ENCODE results near the gene ARPC2. TPM values are rescaled to one million over a fixed set of nuclear protein-coding genes. Genes with fewer than 3 reads are reported as not detected.
"Not testable (repeated sequence)": the region's sequence is repeated elsewhere in the genome, so short reads cannot be mapped to it uniquely, and the experiment has no call there.

ARPC2 gene
- polyA plus RNA-seq, 3 donors, result 235 to 239 (median 237) TPM

DNA sequence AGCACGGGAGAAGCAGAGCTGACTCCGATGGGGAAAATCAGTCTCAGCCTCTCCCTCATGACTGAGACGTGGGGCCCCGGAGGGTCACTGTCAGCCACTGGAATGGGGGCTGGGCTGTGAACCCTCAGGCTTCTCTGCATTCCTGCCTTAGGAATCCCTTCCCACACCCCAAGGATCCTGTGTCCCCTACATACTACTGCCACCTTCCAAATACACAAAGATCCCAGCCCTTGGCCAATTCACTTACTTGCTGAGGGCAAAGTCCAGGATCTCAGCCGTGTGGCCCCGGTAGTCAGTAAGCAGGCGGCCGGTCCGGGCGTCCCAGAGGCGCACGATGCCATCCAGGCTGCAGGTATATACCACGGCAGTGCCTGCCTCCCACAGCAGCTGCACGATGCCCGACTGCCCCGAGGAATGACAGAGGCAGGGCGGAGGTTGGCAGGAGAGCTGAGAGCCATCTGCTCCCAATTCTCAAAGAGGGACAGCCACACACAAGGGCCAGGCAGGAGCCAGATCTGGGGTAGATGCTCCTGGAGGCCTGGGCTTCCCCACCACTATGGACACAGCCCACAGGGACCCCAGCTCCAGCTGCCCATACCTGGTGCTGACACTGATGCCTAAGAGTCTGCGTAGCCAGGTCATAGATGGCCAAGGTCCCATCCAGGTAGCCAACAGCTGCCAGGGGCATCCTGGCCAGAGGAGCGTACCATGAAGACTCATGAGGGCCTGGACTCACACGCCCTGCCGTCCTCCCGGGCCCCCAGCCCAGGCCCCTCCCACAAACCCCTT, 48.0 kb downstream of the ARPC2 start:
- DNase-seq, result no peak

- no peak for DNase-seq
Measured at GRCh38 chr2:218265626-218266025, 48.6 kb downstream of the ARPC2 start.

DNA sequence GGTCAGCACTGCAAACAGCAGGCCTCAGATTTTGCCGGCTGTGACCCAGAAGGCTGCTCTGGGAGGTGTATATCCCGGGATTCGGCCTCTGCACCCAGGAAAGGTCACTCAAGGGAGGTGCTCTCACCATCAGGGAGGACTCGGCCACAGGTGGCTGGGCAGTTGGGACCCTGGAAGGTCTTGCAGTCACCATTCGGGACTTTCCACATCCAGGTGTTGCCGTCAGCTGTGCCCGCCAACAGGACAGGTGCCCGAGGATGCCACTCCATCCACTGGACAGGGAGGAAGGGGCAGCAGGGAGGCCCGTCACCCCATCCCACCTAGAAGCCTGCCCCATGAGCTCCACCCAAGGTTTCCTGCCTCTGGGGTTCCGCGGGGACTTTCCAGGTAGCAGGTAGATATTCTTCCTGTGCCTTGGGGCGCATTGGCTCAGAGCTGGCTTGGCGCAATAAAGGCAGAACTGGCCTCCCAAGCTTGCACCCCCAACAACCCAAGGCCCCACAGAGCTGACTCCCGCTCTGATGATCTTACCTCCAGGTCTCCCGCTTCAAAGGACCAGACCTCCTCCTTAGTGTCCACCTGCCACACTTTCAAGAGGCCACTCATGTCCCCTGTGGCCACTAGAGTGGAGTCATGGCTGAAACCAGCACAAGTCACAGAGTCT, 49.5 kb downstream of the ARPC2 start:
- DNase-seq, result no peak

DNA sequence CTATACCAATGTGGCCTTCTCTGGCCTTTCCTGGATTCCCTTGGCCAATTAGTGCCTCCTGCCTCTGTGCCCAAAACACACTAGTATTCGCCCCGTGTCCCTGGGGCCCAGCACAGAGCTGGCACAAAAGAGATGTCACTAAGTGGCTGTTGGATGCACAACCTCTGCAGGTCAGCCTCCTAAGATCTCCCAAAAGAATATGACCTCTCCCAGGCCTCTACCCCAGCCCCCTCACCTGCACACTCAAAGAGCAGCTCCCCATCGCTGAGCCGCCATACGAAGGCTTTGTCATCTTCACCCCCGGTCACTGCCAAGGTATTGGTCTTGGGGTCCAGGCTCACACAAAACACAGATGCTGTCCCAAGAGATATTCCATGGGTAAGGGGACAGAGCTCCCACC, 50.3 kb downstream of the ARPC2 start:
- DNase-seq, result no peak

DNA sequence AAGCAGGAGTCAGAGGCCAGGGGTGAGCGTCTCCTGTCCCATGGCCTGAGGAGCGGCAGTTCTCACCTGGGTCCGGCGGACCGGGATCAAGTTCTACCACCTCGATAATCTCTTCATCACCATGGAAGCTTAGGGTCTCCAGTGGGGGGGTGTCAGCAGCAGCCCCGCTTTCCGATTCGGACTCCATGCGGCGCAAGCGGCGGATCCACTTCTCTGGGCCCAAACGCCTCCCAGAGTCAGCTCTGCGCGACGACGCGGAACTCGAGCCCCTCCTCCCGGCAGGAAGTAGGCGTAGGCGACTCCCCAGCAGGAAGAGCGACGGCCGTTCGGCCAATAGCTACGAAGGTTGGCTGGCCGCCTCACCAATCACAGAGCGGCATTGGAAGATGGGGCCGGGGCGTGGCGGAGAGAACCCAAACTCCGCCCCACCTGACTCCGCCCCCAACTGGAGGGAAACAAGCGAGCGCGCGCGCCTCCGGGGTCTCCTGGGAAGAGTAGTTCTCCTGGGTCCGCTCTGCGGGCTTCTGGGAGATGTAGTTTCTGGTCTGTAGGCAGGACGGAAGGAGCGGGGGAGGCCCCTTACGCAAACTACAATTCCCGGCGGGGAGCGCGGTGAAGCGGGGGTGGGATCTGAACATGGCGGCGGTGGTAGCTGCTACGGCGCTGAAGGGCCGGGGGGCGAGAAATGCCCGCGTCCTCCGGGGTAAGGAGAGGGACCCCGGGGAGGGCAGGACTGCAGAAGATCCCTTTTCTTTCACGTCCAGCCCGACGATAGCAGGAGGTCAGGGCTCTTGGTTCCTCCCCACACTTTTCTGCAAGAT, 53.1 kb downstream of the ARPC2 start, which contains the start of the genes AAMP and PNKD:
TSS of gene AAMP (minus strand) at position 238 of the 821 bp plus-strand sequence. CDS start at position 187, 51 bp downstream.
TSS of gene PNKD (plus strand) at position 620 of the 821 bp plus-strand sequence. CDS start at position 637, 17 bp downstream.
- peak; percentile 100 for DNase-seq

DNA sequence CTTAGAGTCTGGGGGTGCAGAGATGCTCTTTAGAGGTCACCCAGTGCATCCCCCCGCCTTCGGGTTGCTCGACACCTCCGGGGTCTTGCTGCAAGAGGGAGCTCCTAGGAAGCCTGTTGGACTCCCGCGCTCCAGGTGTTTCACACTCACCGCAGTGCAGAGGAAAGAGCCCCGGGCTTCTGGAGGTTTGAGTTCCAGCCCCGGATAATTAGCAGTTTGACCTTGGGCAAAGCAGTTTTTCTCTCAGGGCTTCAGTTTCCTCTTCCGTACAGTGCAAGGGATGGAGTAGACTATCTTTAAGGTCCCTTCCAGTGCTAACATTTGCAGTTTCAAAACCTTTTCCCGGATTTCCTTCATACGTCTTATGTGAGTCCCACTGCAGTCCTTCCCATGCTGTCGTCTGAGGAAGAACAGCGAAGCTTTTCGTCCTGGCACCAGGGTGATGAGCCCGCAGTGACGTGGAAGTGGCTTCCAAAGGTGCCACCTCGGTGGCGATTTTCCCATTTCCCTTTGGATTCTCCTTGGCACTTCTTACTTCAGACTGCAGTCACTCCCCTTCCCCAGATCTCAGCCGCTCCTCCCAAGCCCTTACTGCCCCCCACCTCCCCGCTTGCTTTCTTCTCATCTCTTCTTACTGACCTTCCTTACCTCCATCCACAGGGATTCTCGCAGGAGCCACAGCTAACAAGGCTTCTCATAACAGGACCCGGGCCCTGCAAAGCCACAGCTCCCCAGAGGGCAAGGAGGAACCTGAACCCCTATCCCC, 53.9 kb downstream of the ARPC2 start:
- DNase-seq, result no peak

DNA sequence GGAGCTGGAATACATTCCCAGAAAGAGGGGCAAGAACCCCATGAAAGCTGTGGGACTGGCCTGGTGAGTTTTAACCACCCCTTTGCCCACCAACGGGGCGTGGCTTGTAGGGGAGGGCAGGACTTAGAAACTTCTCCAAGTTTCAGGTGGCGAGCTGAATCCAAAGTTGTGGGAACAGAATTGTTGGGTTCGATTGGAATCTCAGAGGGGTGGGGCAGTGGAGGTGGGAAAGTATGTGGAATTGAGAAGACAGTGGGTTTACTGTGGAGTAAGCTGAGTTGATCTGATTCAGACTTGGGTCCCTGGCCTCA, 54.5 kb downstream of the ARPC2 start:
- no peak for DNase-seq

DNA sequence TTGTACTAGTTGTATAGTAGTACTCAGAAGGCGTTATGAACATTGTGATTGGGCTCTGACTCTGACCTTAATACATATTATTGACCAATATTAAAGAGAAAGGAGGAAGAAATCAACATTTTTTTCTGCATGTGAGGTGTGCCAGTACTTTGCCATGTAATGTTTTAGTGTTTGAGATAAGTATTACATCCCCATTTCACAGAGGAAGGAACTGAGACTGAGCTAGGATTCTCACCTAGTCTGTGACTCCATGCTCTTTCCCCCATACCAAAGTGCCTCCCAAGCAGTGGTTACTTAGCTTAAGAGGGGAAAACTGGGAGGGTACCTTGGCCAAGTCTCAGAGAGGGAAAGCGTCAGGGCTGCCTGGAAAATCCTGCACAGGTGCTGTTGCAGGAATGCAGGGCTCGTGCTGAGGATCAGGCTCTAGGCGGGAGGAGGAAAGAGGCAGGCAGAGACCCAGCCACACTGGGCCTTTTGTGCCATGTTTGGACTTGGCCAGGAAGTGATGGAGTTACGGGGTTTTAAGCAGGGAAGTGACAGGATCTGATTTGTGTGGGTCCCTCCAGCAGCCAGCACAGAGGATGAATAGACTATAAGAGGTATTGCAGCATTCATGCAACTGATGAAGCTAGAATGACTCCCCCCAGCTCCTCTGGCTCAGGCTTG, 55.0 kb downstream of the ARPC2 start:
- no peak for DNase-seq

DNA sequence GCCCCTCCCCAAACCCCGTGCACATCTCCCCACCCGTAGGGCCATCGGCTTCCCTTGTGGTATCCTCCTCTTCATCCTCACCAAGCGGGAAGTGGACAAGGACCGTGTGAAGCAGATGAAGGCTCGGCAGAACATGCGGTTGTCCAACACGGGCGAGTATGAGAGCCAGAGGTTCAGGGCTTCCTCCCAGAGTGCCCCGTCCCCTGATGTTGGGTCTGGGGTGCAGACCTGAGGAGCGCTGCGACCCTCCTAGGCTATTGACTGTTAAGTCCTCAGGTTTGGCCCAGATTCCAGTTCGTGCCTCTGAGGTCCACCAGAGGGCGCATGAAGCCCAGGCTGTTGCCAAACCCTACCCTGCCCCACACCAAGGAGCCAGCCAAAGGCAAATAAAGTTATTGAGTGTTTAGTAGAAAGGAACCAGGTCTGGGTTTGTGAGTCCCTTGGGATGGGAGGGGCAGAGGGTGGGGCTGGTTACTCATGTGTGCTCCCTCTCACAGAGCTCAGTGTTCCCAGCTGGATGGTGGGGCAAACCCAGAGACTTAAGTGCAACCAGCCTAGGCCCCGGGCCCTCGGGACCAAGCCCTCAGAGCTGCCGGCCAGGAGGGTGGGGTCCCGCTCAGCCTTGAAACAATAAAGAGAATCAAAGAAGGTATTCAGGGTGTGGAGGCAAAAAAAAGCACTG, 55.7 kb downstream of the ARPC2 start:
- peak; percentile 75 for DNase-seq

- DNase-seq, result not testable (repeated sequence)
Measured at GRCh38 chr2:218273214-218273907, 56.4 kb downstream of the ARPC2 start.

DNA sequence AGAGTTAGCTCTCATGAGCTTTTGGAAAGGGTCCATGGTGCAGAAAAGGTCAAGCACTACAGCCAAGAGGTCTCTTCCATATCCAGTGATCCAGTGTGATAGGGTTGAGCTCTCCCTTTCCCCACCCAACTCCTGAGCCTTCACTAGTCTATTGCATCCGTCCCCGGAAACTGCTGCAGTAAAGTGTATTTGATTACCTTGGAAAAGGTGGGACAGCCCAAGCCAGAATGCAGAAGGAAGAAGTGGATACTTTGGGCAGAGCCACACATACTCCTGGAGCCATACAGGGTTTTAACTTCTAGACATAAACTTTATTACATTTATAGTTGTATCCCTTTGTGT, 56.9 kb downstream of the ARPC2 start:
- DNase-seq, result no peak

DNA sequence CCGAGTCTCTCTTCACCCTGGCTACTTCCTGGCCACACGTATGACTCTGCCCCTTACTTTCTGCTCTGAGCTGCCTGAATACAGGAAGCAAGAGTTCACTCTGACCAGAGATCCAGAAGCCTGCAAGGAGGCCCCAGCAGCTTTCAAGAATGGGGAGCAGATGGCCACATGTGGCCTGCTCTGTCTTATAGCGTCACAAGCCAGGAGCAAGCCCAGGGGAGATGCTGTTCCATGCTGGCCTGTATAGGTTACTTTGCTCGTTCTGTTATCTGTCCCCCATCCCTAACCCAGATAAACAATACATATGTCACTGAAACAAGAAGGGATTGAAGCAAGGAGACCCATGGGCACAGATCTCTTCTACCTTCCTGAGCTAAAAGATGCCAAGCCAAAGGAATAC, 57.6 kb downstream of the ARPC2 start:
- DNase-seq, result no peak

DNA sequence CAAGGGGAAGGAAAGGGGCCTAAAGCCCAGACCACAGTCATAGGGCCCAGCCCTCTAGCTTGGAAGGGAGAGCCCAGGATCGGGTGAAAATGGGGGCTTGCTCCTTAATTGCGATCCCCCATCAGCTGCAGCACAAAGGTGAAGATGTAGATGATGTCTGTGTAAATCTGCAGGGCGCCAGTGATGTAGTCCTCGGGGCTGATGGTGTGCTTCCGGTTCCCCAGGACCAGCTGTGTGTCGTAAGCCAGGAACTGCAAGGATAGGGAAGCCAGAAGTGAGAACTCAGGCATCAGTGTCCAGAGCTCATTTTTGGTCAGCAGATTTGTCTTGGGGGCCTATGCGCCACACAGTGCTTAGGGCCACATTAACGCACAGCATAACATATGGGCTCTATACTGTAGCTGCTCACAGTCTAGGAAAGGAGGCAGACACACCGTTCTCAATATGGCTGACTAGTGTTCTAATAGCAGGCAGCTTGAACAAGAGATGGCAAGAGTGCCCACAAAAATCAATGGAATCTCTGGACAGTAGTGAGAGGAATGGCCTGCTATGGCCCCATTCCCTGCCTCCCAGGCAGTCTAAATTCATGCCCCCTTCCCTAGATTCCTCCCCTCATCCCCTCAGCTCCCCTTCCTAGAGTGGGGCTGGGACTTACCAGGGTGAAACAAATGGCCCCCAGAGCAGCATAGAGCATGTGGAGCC, 58.5 kb downstream of the ARPC2 start:
- DNase-seq, result no peak

DNA sequence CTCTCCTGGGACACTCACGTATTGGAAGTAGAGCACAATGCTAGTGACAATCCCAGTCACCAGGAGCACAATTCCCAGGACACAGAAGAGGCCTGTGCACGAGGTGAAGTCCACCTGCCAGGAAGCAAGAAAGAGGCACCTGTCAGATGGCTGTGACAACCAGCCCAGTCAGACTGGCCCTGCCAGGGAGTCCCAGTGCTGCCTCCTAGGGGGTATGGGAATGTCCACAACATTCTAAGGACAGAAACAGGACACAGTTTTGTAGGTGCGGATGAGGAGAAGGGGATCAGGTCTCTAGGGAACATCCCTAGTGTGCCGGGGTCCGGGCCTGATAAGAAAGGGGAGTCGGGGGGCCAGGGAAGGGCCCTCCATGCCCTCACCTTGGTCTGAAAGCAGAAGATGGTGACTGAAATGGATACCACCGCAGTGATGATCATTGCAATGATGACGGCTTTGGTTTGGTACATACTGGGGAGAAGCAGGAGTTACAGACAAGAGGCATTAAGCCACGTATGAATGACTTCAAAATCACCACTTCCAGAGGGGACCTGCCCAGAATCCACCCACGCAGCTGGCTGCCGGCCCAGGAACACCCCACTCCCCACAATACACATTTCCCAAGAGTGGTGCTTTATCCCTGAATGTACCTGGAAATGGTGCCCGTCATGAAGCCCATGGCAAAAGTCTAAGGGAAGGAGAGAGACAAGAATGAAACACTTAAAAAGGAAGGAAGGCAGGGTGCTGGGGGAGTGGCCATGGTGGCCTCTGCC, 60.2 kb downstream of the ARPC2 start:
- DNase-seq, result no peak

GRCh38 chr2:218277921-218278320, 60.9 kb downstream of the ARPC2 start:
- DNase-seq, result no peak

DNA sequence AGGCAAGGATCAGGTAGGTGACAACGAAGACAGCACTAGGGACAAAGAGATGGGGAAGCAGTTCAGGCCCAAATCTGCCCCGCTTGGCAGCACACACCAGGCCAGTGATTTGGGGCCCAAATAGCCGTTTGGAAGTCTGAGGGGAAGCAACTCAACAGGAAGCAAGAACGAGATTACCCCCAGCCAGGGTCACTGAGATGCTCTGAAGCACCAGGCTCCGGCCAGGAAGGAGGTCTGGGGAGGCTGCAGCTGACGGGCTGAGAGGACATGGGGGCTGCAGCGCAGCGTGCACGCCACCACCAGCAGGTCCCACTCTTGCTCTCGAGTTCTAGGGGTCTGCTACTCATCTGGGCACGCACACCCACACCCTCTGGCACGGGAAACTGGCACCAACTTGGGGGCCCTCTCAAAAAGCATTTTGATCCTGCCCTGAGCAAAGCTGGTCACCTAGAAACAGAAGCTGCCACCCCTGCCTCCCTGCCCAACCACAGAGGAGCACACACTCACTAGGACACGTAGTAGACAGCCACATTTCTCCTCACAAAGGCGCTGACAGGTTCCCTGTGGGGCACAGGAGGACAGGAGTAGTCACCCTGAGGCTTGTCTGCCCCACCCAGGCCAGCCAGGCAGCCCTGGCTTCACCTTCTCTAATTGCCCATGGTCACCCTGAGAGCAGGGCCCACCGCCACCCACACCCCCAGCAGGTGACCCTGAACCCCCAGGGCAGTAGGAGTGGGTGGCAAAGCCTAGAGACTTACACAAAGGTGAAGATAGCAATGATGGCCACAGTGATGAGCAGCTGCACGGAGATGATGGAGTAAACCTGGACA, 61.8 kb downstream of the ARPC2 start:
- DNase-seq, result no peak

- DNase-seq, result no peak
Measured at GRCh38 chr2:218280260-218280870, 63.4 kb downstream of the ARPC2 start.

Data from renal pelvis (tissue), 4 donors.